GM21447 (cell line): ENCODE measurements around the gene EPHA3.

Source experiments
- ATAC-seq: cut with Tn5 transposase; IDR thresholded peaks from one replicate; pipeline ENCODE4 v1.9.1; 2021; ENCODE audit not compliant: unreplicated experiment

The EPHA3 gene

GRCh38 chr3:89434621-89435380 lies 327.4 kb downstream of the EPHA3 start:
- ATAC-seq: no peak

GRCh38 chr3:89436846-89437245 lies 329.4 kb downstream of the EPHA3 start:
- no peak for ATAC-seq

DNA sequence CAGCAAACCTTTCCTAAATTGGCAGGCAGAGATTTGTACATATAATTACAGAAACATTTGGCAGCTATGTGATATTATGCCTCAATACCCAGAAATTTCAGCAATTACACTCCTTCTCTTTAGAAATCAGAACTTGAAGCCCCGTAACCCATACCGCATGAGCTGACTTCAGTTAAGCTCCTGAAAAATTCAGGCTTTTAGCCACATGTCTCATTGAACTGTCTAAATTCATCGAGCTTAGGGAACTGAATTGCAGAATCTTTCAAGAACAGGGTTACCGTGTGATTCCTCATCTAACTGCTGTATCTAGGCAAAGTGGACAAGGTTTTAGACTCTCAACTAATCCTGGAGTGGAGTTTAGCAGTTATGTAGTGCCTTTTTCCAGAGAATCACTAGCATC lies 333.0 kb downstream of the EPHA3 start:
- ATAC-seq: no peak

DNA sequence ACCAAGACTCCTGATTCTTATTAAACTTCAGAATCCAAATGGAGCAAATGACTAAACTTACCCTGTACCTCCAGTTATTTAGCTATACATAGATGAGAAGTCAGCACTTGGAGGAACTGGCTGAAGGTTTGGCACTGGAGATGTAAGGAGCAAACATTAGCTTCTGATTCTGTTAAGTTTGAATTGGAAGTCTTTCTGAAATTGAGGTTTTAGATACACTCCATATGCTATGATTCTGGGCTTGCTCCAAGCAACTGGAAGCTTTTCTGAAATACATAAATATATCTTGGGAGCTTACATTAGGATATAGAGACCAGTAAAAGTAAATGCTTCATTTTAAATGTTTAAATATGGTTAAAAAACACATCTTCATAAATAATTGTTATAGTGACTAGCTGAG lies 333.7 kb downstream of the EPHA3 start:
- ATAC-seq: no peak

GRCh38 chr3:89446593-89446992 lies 339.2 kb downstream of the EPHA3 start:
- ATAC-seq: no peak

DNA sequence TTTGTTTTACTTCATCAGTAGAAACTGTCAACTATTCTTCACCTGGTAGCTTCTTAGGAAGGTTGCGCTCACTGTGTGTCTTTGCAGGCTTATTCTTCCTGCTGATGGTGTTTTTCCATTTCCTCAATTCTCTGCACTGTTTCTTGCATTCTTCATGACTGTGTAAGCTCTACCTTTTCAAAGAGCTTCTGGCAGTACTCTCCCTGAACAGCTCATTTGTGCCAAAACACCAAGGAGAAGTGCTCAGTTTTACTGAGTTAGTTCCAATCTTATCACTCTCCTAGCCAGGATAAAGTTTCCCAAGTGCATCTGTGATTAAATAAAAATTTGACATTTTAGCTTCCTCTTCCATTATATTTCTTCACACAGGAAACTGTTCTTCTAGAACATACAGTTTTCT lies 339.8 kb downstream of the EPHA3 start:
- no peak for ATAC-seq

- no peak for ATAC-seq
Measured at GRCh38 chr3:89449086-89449485, 341.7 kb downstream of the EPHA3 start.

- ATAC-seq: no peak
Measured at GRCh38 chr3:89452066-89452465, 344.6 kb downstream of the EPHA3 start.

DNA sequence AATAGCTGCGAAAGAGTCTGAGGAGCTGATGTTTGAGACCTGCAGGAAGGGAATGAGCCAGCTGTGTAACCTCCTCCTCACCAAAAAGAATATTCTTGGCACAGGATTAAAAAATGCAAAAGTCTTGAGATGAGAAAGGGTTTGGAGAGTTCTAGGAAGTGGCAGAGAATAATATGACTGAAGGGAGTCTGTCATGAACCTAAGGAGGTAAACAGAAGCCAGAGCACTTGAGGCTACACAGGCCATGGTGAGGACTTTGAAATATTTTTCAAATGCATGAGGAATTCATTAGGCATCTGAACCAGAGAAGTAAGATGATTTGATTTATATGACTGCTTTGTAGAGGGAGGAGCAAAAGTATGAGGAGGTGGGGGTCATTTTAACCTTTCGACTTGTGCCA lies 347.8 kb downstream of the EPHA3 start:
- no peak for ATAC-seq

- no peak for ATAC-seq
Measured at GRCh38 chr3:89467898-89468363, 360.5 kb downstream of the EPHA3 start.

- no peak for ATAC-seq
Measured at GRCh38 chr3:89472101-89472500, 364.7 kb downstream of the EPHA3 start.

GRCh38 chr3:89474333-89475130 lies 367.1 kb downstream of the EPHA3 start:
- no peak for ATAC-seq

DNA sequence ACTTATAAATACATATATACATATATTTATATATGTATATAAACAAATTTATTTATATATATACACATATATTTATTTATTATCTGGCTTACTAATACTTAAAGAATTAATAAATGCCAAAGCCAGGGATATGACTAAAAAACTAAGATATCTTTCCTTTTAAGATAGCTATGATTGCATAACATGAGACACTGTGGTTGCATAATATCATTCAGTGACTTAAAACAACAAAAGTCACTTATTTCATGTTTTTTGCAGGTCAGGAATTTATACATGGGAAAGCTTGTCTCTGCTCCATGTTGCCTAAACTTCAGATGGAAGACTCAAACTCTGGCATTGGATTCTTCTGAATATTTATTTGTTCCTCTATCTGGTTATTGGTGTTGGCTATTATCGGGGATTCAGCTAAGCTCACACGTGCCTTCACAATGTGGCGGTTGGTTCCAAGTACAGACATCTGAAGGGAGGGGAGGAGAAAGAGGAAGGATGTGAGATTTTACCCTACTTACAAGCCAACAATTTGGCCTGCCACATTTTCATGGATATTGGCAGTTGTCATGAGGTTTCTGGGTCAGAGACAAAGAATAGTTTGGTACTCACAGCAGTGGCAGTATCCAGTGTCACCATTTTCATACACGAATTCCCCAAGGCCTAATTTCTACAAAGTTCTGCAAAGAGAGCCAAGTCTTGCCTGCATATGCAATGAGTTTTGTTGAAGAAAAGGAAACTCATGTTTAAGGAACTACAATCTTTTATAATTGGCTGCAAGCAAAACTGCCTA lies 381.6 kb downstream of the EPHA3 start:
- no peak for ATAC-seq

DNA sequence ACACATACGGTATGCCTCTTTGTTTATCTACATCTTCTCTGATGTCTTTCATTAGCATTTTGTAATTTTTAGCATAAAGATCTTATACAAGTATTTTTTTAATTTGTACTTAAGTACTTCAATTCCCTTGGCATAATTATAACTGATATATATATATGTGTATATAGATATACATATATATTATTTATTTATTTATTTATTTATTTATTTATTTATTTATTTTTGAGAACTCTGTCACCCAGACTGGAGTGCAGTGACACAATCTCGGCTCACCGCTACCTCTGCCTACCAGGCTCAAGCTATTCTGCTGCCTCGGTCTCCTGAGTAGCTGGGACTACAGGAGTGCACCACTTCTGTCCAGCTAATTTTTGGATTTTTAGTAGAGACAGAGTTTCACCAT lies 382.7 kb downstream of the EPHA3 start:
- no peak for ATAC-seq

DNA sequence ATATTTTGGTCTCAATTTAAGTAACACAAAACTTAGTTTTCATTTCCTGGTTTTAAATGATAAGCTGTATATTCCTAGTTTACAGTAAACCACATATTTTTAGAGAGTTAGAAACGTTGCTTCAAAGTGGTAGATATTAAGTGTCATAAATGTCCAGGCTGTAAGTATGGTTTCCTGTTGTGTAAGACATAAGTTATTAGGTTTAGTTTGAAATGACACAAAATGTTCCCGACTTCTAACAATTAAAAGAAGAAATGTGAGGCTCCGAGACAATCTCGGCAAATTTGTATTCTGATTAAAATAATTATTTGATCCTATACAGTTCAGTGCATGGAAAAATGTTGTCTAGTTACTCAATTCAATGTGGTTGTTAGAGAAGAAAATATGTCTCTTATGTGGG lies 387.3 kb downstream of the EPHA3 start:
- no peak for ATAC-seq

DNA sequence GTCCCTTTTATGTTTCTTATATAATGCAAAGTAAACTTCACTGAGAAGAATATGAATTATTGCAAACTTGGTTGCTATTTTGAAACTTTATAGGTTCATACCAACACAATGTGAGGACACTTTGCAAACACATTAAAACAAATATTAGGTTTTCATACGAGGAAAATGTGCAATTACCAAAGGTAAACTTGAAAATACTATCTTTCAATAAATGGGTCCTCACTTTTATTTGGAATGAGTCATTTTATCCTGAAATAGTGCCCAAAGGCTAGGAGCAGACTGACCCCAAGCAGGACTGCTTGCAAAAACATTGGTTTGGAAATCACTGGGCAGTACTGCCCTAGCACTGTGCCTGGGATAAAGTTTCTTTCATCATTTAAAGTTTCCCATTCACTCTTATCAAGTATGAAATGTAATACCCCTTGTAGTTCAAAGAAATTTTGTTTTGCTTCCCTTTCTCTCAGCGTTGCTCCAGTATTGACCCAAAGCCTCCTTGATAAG lies 396.5 kb downstream of the EPHA3 start:
- no peak for ATAC-seq

DNA sequence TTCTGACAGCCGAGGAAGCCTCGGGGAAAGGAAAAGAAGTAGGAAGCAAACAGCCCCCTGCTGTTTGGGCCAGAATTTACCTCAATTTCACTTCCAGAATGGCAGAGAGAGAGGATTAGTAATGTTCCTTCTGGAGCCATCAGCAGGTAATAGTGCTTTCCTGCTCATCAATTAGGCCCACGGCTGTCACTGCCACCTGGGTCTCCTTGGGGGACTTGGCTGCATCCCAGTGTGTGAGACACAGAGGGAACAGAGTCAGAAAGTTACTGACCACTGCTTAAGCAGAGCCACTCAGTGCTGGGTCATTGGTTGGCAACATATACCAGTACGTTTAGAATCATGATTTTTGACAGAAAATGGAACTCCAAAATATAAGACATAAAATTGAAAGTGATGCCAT lies 397.0 kb downstream of the EPHA3 start:
- no peak for ATAC-seq

GRCh38 chr3:89506462-89507103 lies 399.2 kb downstream of the EPHA3 start:
- ATAC-seq: no peak

DNA sequence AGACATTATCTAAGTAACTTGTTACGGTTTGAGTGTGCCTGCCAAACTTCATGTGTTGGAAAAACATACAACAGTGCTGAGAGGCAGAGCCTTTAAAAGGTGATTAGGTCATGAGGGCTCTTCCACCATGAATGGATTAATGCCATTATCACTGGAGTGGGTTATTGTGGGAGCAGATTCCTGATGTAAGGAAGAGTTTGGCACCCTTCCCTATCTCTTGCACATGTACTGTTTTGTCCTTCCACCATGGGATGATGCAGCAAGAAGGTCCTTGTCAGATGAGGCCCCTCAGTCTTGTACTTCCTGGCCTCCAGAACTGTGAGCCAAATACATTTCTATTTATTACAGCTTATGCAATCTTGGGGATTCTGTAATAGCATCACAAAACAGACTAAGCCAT lies 413.9 kb downstream of the EPHA3 start:
- ATAC-seq: no peak

- no peak for ATAC-seq
Measured at GRCh38 chr3:89522155-89522554, 414.7 kb downstream of the EPHA3 start.

DNA sequence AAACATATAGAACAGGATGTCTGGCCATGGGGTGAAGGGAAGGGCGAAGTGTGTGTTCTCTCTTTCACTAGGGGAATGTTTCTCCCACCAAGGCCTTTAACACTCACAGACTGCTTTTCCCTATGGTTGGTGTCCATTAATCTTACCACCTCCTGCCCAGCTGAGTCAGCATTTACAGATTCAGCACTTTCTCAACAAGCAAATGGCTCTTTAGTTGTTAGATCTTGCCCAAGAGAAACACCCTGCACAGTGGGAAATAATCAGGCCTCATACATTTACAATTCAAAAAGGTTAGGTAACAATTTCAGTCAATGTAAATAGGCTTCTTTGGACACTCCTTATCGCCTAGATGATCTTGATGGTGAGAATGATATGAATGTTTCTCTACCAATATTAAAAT lies 418.2 kb downstream of the EPHA3 start:
- ATAC-seq: no peak
